ENCODE measurements around the gene MANF.

DNA sequence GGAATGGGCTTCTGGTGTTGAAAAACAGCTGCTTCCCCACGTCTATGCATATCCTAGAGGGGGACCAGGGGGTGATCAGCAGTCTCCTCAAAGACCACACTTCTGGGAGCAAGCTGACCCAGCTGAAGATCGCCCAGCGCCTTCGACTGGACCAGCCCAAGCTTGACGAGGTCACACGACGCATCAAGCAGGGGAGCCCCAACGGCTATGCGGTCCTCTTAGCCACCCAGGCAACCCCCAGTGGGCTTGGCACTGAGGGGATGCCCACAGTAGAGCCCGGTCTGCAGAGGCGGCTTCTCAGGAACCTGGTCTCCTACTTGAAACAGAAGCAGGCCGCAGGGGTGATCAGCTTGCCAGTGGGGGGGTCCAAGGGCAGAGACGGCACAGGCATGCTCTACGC is 8.5 kb downstream of the MANF start:
- TF ChIP-seq, protein P1, sequence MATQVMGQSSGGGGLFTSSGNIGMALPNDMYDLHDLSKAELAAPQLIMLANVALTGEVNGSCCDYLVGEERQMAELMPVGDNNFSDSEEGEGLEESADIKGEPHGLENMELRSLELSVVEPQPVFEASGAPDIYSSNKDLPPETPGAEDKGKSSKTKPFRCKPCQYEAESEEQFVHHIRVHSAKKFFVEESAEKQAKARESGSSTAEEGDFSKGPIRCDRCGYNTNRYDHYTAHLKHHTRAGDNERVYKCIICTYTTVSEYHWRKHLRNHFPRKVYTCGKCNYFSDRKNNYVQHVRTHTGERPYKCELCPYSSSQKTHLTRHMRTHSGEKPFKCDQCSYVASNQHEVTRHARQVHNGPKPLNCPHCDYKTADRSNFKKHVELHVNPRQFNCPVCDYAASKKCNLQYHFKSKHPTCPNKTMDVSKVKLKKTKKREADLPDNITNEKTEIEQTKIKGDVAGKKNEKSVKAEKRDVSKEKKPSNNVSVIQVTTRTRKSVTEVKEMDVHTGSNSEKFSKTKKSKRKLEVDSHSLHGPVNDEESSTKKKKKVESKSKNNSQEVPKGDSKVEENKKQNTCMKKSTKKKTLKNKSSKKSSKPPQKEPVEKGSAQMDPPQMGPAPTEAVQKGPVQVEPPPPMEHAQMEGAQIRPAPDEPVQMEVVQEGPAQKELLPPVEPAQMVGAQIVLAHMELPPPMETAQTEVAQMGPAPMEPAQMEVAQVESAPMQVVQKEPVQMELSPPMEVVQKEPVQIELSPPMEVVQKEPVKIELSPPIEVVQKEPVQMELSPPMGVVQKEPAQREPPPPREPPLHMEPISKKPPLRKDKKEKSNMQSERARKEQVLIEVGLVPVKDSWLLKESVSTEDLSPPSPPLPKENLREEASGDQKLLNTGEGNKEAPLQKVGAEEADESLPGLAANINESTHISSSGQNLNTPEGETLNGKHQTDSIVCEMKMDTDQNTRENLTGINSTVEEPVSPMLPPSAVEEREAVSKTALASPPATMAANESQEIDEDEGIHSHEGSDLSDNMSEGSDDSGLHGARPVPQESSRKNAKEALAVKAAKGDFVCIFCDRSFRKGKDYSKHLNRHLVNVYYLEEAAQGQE (IDR thresholded peaks at IDR 0.05; ENCODE audit: insufficient read depth in 1 of 2, low read depth in 2 of 2, low read length in 2 of 2) = no peak
- no peak for TF ChIP-seq POLR2AphosphoS5 (IDR thresholded peaks at IDR 0.05; ENCODE audit: low read depth, low read length)

All from PFSK-1 (cell line).